Ascending aorta (tissue), 2 donors: ENCODE data around the gene SPTBN5. TPM values are rescaled to one million over a fixed set of nuclear protein-coding genes. Genes with fewer than 3 reads are reported as not detected.

Source experiments
- DNase-seq, 2 donors: peaks; one replicate each; pipeline ENCODE4 v3.0.0-alpha.2; 2019; ENCODE audit warnings: low spot score in 2 of 2
- H3K27ac ChIP-seq, 2 donors: fragments of 200-600 bp; sonication (generic); one replicate each; pipeline ENCODE4 v1.5.1; 2016 to 2017; ENCODE audit warnings: mild to moderate bottlenecking in 1 of 2
- H3K27me3 ChIP-seq: fragments of 200-600 bp; sonication (generic); one replicate; pipeline ENCODE4 v1.5.1; 2017
- H3K36me3 ChIP-seq, 2 donors: fragments of 200-600 bp; sonication (generic); one replicate each; pipeline ENCODE4 v1.5.1; 2016
- H3K4me1 ChIP-seq, 2 donors: fragments of 200-600 bp; sonication (generic); one replicate each; pipeline ENCODE4 v1.5.1; 2016 to 2017; ENCODE audit warnings: mild to moderate bottlenecking in 1 of 2
- H3K4me3 ChIP-seq, 2 donors: fragments of 200-600 bp; sonication (generic); one replicate each; pipeline ENCODE4 v1.5.1; 2016 to 2017; ENCODE audit warnings: mild to moderate bottlenecking in 1 of 2
- H3K9me3 ChIP-seq, 2 donors: fragments of 200-600 bp; sonication (generic); one replicate each; pipeline ENCODE4 v1.5.1; 2016
- CTCF ChIP-seq, 3 experiments: fragments of 200-600 bp in 2 of 3; fragments of 450-650 bp in 1 of 3; sonication (generic) in 2 of 3; IDR thresholded peaks; one replicate each; pipeline ENCODE4 v1.5.1; 2016 to 2019; ENCODE audit warnings: antibody characterized with exemption in 3 of 3, mild to moderate bottlenecking in 1 of 3, moderate library complexity in 1 of 3
- intact Hi-C: fragments of 100-400 bp; cut with DNase I; formaldehyde crosslinking; loops from one replicate; pipeline ENCODE4 v1.15.1; 2023
- total RNA-seq: library from RNA; depleted of rRNA; stranded (reverse); fragments of >200 nt; gene quantifications from one replicate; pipeline ENCODE4 v1.1.0, GENCODE V29; 2016

Gene SPTBN5
- 1.5 TPM for total RNA-seq

DNA sequence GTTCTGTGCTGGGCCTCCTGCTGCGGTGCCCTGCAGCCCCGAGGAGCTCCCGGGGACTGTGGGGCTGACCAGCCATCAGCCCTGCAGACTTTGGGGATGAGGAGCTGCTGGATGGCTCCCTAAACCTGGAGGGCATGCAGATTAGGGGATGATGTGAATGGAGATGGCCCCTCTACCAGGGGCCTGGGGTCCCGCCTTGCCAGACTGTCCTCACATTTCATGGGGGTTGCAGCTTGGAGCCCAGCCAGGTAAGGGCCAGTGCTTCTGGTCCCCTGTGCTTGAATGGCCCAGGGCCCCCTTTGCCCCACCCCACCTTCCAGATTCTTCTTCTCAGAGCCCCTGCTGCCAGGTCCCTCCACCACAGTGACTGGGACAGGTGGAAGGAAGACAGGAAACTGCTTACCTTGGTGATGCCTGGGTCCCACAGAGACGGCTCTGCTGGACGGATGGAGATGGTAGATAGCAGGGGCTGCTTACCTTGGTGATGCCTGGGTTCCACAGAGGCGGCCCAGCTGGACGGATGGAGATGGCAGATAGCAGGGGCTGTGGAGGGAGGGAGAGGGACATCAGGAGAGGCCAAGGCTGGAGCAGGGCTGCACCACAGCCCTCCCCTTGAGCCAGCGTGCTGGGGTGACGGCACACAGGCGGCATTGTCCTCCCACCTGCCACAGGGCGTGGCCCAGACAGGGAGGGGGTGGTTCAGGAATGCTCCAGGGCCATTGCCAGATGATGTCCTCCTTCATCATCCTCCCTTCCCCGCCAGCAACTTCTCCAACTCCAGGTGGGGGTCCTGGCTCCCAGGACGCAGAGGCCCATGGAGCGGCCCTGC is at the start of gene SPTBN5:
Gene SPTBN5 (minus strand): TSS at position 632 of the 829 bp plus-strand sequence. CDS start 556 bp downstream, at position 76.
- peak within 1 kb of the TSS; percentile 66 to 76 for H3K27ac ChIP-seq
- H3K4me1 ChIP-seq = peaks cover 0 to 12% of the 10 kb centered on the region in 2 donors
- no peaks in the 10 kb centered on the region for H3K9me3 ChIP-seq
- DNase-seq = no peak
- intact Hi-C loops = loop anchor here (2.0 kb wide), 1 partner anchor 79 kb away; the partner anchor contains the start of gene EHD4
- peaks cover 5 to 6% of the 10 kb centered on the region in 2 donors for H3K36me3 ChIP-seq
- TF ChIP-seq CTCF (IDR thresholded peaks at IDR 0.05) = no peak
- H3K27me3 ChIP-seq = no peaks in the 10 kb centered on the region
- H3K4me3 ChIP-seq = peak within 1 kb of the TSS in 1 of 2 donors; percentile 42

DNA sequence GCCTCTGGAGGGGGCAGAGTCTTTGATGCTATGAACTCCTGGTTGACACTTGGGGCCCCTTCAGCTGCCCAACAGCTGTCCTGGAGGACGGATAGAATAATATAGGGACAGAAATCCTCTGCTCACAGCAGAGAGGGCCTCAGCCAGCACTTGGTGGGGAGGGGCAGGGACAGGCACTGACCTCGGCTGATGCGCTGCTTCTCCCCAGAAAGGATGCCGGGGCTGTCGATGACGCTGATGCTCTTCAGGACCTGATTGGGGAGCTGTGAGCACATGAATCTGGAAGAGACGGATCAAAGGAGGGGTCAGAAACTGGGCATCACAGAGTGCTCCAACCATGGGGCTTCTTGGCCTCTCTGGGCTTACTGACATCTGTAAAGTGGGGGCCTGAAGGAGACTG is 49.0 kb upstream of the SPTBN5 start:
- H3K27ac ChIP-seq = peak overlapping the region; percentile 79 to 85
- peaks cover 18 to 25% of the 10 kb centered on the region in 2 donors for H3K36me3 ChIP-seq
- no peak for DNase-seq
- H3K27me3 ChIP-seq = no peaks in the 10 kb centered on the region
- no peak for TF ChIP-seq CTCF (IDR thresholded peaks at IDR 0.05)
- H3K9me3 ChIP-seq = no peaks in the 10 kb centered on the region
- peaks cover 0 to 37% of the 10 kb centered on the region in 2 donors for H3K4me1 ChIP-seq
- intact Hi-C loops = no loop called here
- no peak overlapping the region for H3K4me3 ChIP-seq

DNA sequence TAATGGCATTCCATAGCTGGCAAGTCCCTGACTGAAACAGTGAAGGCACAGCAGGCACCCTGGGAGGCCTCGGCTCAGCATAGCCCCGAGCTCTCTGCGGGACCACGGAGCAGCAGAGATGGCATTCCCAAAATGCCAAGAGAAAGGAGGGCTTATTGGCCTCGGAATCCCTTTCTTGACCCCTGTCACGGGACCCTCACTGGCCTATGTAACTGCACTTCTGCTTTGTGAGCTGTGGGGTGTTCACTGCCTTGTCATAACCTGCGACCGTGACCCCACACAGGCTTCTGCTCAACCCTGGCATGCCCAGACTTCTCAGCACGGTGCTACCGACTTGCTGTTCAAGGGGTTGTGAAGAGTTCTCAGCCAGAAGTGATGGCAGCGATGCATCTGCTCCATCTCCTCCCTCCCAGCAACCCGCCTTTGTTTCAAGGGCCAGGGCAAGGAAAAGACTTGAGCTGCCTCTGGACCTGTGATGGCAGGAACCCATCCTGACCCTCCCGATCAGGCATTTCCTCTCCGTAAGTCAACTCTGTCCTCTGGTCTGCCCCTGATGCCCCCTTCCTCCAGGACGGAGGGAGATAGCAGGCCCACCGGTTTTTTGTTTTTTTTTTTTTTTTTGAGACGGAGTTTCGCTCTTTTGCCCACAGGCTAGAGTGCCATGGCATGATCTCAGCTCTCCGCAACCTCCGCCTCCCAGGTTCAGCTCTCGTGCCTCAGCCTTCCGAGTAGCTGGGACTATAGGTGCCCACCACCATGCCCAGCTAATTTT is 48.0 kb upstream of the SPTBN5 start:
- intact Hi-C loops = no loop called here
- H3K27ac ChIP-seq = peak overlapping the region in 1 of 2 donors; percentile 85
- no peaks in the 10 kb centered on the region for H3K9me3 ChIP-seq
- no peak for TF ChIP-seq CTCF (IDR thresholded peaks at IDR 0.05)
- H3K27me3 ChIP-seq = no peaks in the 10 kb centered on the region
- no peak overlapping the region for H3K4me3 ChIP-seq
- no peak for DNase-seq
- peaks cover 18 to 29% of the 10 kb centered on the region in 2 donors for H3K36me3 ChIP-seq
- H3K4me1 ChIP-seq = peaks cover 0 to 34% of the 10 kb centered on the region in 2 donors

DNA sequence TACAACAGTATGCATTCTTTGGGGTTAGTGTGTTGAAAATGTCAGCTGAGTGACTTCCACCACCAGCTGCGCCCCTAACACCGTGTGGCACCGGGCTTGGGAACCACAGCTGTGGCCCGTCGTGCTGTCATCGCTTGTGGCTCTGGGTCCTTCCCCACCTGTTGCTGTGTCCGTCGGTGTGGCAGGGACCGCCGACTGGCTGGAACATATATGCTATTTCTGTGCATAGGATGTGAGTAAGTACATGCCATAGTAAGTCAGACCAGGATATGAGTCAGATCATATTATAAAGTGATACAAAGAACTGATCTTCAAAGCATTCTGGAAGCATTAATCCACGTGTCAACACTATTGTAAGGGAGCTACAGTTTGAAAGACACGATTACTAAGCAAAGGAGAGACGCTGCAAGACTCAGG is 46.6 kb upstream of the SPTBN5 start:
- no peaks in the 10 kb centered on the region for H3K9me3 ChIP-seq
- no peak overlapping the region for H3K4me3 ChIP-seq
- H3K4me1 ChIP-seq = peaks cover 0 to 25% of the 10 kb centered on the region in 2 donors
- TF ChIP-seq CTCF (IDR thresholded peaks at IDR 0.05) = no peak
- peaks cover 23 to 29% of the 10 kb centered on the region in 2 donors for H3K36me3 ChIP-seq
- intact Hi-C loops = no loop called here
- no peaks in the 10 kb centered on the region for H3K27me3 ChIP-seq
- DNase-seq = no peak
- no peak overlapping the region for H3K27ac ChIP-seq

GRCh38 chr15:41939986-41940385 is 46.1 kb upstream of the SPTBN5 start:
- Histone ChIP-seq H3K27me3 (no peaks in the 10 kb centered on the region), H3K27ac (no peak overlapping the region), H3K36me3 (peaks cover 23 to 29% of the 10 kb centered on the region in 2 donors), H3K9me3 (no peaks in the 10 kb centered on the region), H3K4me1 (peaks cover 0 to 23% of the 10 kb centered on the region in 2 donors), H3K4me3 (no peak overlapping the region)
- intact Hi-C loops = no loop called here
- no peak for DNase-seq
- no peak for TF ChIP-seq CTCF (IDR thresholded peaks at IDR 0.05)
